ENCODE data around the gene ZFP62.
"Not testable (repeated sequence)": the region's sequence is repeated elsewhere in the genome, so short reads cannot be mapped to it uniquely, and the experiment has no call there.

ZFP62 gene

DNA sequence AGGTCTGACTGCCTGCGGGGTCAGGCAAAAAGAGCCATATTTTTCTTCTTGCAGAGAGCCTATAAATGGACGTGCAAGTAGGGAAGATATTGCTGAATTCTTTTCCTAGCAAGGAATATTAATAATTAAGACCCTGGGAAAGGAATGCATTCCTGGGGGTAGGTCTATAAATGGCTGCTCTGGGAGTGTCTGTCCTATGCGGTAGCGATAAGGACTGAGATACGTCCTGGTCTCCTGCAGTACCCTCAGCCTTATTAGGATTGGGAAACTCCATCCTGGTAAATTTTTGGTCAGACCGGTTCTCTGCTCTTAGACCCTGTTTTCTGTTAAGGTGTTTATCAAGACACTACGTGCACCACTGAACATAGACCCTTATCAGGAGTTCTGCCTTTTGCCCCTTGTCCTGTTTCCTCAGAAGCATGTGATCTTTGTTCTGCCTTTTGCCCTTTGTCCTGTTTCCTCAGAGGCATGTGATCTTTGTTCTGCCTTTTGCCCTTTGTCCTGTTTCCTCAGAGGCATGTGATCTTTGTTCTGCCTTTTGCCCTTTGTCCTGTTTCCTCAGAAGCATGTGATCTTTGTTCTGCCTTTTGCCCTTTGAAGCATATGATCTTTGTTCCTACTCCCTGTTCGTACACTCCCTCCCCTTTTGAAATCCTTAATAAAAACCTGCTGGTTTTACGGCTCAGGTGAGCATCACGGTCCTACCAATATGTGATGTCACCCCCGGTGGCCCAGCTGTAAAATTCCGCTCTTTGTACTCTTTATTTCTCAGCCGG, 32.1 kb downstream of the ZFP62 start:
- not testable (repeated sequence) for DNase-seq

DNA sequence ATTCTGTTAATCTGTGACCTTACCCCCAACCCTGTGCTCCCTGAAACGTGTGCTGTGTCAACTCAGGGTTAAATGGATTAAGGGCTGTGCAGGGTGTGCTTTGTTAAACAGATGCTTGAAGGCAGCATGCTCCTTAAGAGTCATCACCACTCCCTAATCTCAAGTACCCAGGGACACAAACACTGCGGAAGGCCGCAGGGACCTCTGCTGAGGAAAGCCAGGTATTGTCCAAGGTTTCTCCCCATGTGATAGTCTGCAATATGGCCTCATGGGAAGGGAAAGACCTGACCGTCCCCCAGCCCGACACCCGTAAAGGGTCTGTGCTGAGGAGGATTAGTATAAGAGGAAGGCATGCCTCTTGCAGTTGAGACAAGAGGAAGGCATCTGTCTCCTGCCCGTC, 33.7 kb downstream of the ZFP62 start:
- not testable (repeated sequence) for DNase-seq

DNA sequence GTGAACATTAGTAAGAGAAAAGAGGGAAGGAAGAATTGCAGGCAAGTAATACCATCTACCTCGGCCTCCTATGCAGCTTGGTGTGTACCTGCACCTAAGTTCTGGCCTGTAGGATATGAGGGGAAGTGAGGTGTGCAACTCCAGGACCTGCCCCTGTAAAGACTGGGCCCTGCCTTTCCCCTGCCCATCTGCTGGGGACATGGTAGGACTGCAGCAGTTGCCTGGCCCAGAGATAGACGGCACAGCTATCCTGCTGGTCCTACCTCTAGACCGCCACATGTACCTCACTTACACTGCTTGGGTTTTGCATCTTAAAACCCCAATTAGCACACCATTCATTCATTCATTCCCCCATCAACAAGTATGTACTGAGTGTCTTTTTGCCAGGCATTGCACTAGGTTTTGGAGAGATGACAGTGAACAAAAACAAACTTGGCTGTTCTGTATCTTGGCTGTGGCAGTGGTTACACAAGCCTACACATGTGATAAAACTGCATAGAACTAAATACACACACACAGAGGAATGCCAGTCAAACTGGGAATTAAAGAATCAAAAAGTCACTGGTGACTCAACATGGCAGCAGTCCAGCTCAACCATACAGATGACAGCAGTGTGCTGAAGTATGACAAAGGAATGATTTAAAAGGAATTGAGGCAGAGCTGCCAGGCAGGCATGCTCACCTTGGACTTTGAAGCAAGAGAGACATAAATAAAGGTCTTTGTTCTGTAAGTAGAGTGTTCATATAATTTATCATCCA, 35.1 kb downstream of the ZFP62 start:
- DNase-seq, result no peak

DNA sequence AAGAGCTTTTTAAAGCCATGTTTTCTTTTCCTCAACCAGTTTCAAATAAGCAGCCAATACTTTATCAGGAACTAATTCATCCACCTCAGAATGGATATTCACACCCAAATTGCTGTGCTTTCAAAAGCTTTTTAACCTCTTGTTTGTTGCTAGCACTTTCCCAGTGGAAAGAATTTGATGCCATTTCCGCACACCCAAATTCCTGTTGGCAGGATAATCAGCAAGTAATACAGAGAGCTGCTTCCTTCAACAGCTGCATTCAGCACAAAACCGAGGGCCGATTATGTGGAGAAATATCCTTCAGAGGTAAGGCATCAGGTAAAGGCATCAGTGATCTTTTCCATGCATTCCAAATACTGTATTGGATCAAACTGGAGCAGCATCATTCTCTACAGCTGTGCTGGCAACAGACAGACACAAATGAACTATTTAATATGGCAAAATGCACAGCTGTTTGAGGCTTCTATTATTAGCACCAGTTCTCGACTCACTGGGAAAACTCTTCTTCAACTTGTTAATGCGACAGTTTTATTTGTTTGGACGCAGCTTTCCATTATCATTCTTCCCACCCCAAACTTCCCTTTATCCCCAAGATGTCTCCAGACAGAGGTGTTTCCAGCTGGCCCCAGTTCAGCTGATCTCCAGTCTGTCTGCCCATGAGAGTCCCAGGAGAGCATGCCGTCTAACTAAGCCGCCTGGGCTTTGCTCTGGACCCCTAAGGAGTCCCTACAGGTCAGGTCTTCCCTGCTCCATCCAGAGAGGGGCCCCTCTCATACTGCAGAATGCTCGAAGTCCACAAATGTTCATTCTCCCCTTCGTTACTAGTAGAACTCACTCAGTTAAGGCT, 36.2 kb downstream of the ZFP62 start:
- DNase-seq, result no peak

DNA sequence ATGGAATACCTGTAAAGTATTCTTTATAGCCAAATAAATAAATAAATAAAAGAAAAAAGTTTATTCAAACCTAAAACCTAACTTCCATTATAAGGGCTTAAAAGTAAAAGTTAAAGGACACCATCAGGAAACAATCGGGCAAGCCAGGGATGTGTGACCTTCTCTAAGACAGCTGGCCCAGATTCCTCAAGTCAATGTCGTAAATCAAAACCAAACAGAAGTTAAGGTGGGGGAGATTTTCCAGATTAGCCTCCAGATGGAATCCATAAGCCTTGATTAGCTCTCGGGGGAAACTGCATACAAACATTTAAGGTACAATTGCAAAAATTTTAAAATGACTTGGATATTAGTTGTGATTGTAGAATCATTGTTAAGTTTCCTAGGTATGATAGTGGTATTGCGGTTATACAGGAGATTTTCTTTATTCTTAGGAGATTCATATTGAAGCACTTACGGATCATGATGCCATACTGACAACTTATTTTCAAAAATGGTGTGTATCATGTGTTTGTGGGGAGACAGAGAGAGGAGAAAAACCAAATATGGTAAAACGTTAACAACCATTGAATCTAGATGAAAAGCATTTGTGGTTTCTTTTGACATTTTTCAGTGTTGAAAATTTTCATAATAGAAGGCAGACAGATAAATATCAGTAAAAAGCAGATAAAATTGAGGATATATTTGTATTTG, 37.0 kb downstream of the ZFP62 start:
- no peak for DNase-seq

DNA sequence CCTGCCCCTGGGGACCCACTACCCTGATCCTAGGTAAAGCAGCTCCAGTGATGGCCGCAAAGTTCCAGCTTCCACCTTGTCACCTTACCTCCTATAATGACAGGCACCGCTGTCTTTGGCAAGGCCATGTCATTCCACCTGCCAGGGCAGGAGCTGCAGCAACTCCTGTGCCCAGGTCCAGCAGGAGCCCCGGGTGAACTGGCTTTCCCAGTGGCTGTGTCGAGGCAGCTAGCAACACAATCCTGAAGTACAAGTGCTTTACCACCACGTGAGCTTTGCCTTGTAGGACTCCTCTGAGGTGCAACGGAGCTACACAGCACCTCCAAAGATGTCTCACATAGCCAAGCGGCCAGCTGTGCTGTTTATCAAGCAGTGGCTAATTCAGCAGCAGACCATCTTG, 37.7 kb downstream of the ZFP62 start:
- DNase-seq, result no peak

DNA sequence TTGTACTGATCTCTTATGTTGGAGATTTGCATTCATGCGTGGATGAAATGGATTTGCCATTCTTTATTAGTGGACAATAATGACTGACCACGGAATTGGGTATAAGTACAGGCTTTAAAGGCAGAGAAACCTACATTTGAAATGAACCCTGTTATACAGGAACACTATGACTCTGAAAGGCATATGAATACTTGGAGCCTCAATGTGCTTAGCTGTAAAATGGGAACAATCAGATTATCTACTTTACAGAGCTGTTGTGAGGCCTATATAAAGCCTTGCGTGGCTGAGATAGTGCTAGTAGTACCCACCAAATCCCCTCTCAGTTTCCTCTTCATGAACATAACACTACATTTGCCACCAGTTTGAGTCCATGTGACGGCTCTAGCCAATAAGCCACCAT, 39.5 kb downstream of the ZFP62 start:
- DNase-seq, result no peak

DNA sequence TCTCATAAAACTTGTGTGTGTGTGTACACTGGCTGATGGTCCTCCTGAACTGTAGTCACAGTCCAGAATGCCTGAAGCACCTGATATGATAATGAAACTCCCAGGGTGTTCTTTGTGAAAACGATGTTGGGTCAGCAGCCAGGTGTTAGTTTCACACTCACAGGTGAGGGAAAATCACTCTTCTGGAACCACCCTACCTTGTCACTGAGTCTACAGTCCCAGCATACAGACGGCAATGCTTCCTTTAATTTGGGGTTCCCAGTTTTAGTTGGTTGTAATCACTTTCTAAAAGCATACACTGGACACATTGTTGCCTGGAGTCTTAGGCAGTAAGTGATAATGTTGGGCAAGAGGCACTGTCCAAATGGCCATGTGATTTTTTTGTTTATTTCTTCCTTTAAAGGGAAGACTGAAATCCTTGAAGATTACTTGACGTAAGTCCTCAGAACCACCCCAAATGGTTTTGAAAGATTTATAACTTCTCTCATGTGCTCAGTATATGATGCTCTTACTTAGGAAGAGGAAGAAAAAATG, 40.2 kb downstream of the ZFP62 start:
- DNase-seq, result no peak

DNA sequence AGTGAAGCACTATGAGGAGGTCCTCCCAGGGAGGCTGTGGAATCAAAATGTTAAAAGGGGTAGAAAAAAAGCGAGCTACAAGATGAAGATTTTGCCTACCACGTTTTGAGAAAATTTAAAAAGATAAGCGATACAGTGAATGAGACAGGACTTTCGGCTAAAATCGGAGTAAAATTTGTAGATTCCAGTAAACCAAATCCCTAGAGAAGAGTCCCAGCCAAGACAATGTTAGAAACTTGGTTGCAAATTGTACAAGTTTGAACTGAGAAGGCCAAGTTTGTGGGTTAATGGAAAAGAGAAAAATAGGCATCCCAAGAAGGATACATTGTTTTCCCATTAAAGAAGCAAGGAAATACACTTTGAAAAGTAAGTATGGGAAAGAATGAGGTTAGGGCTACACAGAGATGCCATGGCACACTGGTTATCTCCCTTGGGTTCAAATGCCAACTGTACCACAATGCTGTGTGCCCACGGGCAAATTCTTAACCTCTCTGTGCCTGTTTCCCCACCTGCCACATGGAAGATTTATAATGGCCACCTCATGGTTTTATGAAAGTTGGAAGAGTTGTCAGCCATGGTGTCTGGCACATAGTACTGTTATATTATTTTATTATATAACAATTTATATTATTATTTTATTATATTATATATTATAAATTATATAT, 42.3 kb downstream of the ZFP62 start:
- DNase-seq, result no peak

DNA sequence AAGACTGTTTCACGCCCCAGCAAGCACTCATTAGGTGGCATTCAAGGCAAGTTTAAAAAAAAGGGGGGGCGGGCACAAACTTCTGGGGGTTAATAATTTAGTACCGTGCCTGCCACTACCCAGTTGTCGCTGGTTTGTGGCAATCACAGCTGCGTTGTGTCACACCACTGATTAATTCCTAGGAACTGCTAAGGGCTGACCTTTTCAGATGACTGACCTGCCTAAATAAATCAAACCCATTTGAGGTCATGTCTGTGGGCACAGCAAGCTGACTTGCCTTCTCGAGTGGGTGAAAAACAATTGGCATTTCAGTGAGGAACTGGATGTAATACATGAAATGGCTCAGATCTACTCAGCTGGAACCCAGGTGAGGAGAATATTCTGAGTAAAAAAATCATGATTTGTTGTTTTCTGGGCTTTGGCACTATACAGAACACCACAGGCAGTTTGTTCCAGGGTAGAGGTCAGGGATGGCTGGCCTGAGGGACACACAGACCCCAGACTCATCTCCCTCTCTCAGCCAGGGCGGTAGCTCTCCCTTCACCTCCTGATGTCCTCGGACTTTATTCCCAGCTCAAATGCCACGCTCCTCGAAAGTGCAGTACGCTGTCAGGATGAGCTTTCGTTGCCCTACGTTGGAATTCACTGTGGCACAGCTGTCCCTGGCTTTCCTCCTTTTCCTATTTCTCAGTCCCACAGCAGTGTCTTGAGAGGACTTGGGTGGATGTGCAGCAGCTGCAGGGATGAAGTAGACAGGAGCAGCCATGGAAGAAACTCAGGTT, 43.0 kb downstream of the ZFP62 start:
- DNase-seq, result no peak

DNA sequence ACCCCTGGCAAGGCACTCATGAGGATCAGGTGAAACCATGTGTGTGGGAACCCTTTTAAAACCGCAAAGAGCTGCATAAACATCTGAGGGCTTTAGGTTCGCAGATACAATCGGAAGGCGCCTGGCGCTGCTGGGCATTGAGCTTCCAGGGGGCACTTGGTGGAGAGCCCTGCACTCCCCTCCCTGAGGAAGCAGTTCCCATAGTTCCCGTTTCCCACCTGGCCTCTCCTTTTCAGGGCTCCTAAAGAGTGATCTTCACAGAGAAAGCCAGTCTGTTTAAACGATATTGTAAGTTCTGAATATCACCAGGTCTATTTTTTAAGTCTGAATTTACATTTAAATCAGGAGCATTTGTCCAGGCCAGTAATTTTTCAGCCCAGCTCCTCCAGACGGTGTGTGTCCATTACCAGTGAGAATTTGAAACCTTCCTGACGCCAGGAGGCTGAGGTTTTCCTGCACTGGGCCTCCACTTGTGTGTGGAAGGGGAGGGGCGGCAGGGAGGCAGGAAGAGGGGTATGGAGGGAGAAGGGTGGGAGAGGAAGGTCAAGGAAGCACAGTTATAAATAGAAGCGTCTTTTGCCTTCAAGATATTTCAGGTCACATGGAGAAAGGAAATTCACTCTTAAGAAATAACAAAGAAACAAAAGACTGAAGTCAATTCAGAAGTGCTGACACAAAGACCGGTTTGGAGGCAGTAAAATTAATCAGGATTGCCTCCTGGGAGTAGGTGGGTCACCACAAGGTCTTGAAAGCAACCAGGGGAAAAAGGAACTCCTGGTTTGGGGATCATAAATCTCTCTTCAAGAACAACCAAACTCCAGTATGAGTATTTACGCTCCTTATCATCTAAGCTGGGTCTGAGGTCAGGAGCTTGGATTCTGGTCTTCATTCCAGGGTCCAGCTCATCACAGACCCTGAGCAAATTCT, 44.2 kb downstream of the ZFP62 start:
- no peak for DNase-seq

DNA sequence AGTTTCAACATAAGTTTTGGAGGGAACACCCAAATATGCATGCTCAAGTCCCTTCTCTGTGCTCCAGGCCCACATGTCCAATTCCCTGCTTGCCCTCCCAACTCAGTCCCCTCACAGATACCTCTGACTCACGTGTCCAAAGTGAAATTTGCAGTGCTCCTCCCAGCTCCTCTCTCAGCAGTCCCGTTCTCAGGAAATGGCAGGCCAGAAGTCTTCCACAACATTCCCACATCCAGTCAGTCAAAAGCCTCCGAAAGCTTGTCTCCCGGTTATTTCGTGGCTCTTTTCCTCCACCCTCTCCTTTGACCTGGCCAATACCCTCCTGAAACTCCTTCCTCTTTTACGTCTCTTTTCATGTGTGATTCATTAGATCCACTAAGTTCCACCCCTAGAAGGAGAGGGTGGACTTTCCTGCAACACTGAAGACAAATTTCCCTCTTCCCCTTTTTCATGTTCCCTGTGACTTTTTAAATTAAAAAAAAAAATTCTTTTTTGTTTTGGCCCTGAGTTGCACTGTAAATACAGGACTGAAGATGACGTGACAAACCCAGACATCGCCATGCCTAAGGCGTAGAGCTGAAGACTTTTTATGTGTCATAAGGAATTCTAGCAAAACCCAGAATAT, 45.7 kb downstream of the ZFP62 start:
- DNase-seq, result no peak

DNA sequence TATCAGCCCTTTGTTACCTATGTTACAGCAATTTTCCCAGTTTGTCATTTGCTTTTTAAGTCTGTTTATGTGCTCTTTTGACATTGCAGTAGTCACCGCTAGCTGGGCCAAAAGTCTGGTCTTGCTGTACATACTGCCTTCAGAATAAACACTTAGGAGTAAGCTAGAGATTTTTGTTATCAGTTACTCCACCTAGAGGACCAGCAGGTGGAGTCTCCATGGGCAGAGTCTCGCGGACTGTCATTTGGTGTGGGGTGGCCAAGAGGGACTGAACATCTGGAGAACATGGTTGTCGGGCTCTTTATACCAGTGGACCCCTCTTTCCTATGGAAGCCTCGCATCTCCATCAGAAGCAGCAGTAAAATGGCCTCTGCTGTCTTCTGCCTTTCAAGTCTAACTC, 47.7 kb downstream of the ZFP62 start:
- DNase-seq, result no peak

DNA sequence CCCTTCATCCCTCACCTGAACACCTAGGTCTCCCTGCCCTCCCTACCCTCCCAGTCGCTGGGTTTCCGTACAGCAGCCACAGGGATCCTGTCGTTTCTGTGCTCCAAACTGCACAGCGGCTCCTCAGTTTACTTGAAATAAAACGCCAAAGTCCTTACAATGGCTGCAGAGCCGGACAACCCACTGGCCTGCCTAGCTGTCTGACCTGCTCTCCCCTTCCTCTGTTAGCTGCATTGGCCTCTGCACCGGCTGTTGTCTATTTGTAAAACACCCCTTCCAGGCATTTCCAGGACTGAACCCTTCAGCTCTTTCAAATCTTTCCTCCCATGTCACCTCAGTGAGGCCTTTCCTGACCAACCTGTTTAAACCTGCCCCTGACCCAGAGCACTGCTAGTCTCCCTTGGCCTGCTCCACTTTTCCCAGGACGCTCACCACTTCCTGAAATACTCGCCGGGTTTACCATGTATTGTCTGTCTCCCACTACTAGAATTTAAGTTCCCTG, 49.4 kb downstream of the ZFP62 start:
- no peak for DNase-seq

DNA sequence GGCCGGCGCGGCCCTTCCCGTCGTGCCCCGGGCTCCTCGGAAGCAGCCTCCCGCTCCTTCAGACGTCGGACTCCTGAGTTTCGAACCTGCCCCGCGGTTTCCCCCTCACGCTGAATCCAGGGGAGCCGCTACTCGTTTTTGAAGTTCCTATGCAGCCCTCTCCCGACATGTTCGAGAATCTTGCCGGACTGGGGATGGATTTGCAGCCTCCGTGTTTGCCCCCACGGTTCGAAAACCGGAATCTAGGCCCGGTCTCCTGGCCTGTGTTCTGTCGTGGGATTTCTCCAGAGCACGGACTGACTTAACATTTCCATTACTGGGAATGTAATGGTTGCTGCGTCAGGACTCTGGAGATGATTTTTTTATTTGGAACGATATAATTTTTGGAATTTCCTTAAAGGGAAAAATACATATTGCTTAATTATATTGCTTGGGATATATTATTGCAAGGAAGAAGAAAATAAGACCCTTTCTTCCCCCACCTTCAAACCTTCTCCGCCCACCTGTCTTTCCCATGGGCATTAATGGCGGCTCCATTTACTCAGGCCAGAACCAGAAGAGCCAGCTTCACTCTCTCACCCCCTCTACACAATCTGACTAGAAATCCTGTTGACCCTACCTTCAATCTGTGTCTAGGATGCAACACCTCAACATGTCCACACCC, 50.0 kb downstream of the ZFP62 start:
- DNase-seq, result no peak

DNA sequence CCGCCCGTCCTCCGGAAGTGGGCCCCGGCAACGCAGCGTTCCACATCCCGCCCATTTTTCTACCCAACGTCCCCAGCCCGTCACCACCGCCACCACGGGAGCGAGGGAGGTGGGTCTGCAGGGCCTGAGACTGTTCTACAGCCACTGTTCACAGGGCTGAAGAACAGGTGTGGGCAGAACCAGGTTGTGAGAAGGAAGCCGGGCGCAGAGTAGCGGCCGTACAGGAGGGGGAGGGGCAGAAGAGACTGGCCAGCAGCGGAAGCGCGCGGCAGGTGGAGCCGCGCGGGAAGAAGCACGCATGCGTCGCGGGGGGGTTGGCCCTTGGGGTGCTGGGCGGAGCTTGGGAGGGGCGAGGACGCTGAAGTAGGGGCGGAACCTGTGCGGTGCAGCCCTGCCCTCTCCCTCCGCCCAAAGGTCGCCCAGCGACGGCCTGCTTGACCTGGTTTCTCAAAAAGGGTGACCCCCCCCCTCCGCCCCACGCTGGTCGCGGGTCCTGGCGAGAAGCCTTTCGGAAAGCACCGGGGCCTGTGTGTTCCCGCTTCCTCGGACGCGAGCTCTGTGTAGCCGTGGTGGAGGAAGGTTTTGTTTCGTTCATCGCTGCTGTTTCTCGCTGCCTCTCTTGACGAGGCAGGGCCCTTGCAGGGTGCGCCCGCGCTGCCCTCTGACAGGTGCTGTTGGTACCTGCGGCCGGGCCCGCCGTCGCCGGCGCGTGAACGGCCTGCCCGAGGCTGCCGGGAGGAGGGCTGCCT, 50.7 kb downstream of the ZFP62 start:
- peak; percentile 94 for DNase-seq

DNA sequence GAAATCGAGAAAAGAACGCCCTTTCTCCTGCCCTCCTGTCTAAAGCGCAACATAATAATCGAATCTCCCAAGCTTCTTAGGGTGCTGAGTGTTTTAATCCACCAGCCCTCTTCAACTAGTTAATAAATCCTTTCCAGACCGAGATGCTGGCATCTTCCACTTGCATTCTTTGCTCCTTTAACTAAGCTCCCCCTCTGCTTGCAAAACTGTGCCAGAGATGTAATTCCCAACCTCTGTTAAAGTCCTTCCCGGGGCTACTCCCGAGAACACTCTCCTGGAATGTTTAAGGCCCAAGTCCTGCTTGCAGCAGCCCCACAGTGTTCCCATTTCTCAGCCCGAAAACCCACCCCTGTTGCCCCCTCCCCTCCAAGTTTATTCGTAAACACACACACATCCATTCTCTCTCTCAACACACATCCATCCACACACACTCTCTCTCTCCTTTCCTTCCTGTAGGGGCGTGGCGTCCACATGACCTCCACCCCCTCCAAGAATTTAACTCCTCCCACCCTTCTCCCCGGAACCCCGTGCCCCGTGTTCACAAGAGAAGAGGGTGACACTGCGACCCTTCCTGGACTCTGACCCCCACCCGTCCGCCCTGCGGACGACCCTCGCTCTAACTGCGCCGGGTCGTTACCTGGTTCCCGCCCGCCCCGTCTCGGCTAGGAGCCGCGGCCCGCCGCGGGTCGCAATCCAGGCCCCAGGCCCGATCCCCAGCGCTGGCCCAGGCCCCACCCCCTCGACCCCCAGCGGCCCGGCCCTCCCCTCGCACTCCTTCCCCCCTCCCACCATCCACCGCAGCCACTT, 51.5 kb downstream of the ZFP62 start:
- peak; percentile 89 for DNase-seq
